ENCODE measurements around the gene PPP1R15B.
"Not testable (repeated sequence)": the region's sequence is repeated elsewhere in the genome, so short reads cannot be mapped to it uniquely, and the experiment has no call there.

The PPP1R15B gene

GRCh38 chr1:204429746-204430145, 18.1 kb upstream of the PPP1R15B start:
- TF ChIP-seq CTCF (IDR thresholded peaks at IDR 0.05; ENCODE audit: low read depth, low read length), result no peak
- Histone ChIP-seq H3K4me3 (ENCODE audit: low read depth, low read length) (no peak overlapping the region), H3K27me3 (ENCODE audit: insufficient read depth, low read depth, severe bottlenecking) (no peaks in the 10 kb centered on the region), H3K36me3 (no peaks in the 10 kb centered on the region), H3K27ac (no peak overlapping the region), H3K9me3 (ENCODE audit: severe bottlenecking) (no peaks in the 10 kb centered on the region)
- DNase-seq, result no peak

DNA sequence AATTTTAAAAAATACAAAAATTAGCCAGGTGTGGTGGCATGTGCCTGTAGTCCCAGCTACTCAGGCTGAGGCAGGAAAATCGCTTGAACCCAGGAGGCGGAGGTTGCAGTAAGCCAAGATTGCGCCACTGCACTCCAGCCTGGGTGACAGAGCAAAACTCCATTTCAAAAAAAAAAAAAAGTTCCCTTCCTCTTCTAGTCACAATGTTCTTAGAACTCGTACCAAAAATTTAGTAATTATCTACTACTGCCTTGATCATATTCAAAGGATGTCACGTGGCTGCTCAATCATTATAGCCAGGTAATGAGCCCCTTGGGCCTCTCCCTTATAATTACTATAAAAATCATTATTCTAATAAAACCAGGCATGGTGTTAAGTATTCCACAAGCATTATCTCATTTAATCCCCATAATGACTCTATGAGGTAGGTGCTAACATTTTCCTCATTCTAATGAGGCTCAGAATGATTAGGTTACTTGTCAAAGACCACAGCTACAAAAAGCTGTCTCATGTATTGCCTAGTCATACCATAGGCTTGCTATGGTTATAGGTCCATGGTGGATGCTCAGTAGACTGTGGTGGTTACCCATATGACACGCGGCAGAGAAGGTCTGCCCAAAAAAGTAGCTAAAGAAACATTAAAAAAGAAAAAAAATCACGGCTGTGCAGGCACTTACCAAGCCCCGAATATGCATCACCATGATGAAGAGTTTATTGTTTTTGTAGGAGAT, 15.5 kb upstream of the PPP1R15B start:
- no peaks in the 10 kb centered on the region for H3K36me3 ChIP-seq
- no peak overlapping the region for H3K27ac ChIP-seq
- no peak overlapping the region for H3K4me3 ChIP-seq (ENCODE audit: low read depth, low read length)

GRCh38 chr1:204426474-204426873, 14.9 kb upstream of the PPP1R15B start:
- H3K9me3 ChIP-seq (ENCODE audit: severe bottlenecking), result no peaks in the 10 kb centered on the region
- no peak for DNase-seq
- no peak for TF ChIP-seq CTCF (IDR thresholded peaks at IDR 0.05; ENCODE audit: low read depth, low read length)
- H3K27ac ChIP-seq, result no peak overlapping the region
- H3K4me3 ChIP-seq (ENCODE audit: low read depth, low read length), result no peak overlapping the region
- no peaks in the 10 kb centered on the region for H3K27me3 ChIP-seq (ENCODE audit: insufficient read depth, low read depth, severe bottlenecking)
- no peaks in the 10 kb centered on the region for H3K36me3 ChIP-seq

More for the DNA sequence above, 15.5 kb upstream of the PPP1R15B start:
- no peaks in the 10 kb centered on the region for H3K9me3 ChIP-seq (ENCODE audit: severe bottlenecking)
- H3K27me3 ChIP-seq (ENCODE audit: insufficient read depth, low read depth, severe bottlenecking), result no peaks in the 10 kb centered on the region
- TF ChIP-seq CTCF (IDR thresholded peaks at IDR 0.05; ENCODE audit: low read depth, low read length), result no peak
- no peak for DNase-seq

DNA sequence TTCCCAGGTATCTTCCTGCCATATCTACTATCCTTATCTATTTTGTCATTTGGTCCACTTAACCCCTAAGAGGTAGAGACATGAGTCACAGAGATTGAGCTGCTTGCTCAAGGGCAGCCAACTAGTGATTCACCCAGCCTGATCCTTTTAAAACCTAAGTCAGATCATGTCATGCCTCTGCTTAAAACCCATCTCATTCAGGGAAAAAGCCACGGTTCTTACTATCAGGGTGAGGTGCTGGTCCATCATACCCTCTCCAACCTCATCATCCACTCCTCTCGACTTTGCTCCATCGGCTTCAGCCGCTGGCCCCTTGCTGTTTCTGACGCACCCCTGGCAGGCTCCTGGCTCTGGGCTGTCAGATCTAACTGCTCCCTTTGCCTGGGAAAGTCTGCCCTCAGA, 14.4 kb upstream of the PPP1R15B start:
- H3K36me3 ChIP-seq, result no peaks in the 10 kb centered on the region
- TF ChIP-seq CTCF (IDR thresholded peaks at IDR 0.05; ENCODE audit: low read depth, low read length), result no peak
- H3K4me3 ChIP-seq (ENCODE audit: low read depth, low read length), result no peak overlapping the region
- no peaks in the 10 kb centered on the region for H3K9me3 ChIP-seq (ENCODE audit: severe bottlenecking)
- no peak overlapping the region for H3K27ac ChIP-seq
- H3K27me3 ChIP-seq (ENCODE audit: insufficient read depth, low read depth, severe bottlenecking), result no peaks in the 10 kb centered on the region
- peak; percentile 15 for DNase-seq

- no peak for DNase-seq
- no peaks in the 10 kb centered on the region for H3K36me3 ChIP-seq
- H3K9me3 ChIP-seq (ENCODE audit: severe bottlenecking), result no peaks in the 10 kb centered on the region
- no peak overlapping the region for H3K27ac ChIP-seq
- no peak overlapping the region for H3K4me3 ChIP-seq (ENCODE audit: low read depth, low read length)
- TF ChIP-seq CTCF (IDR thresholded peaks at IDR 0.05; ENCODE audit: low read depth, low read length), result no peak
- no peaks in the 10 kb centered on the region for H3K27me3 ChIP-seq (ENCODE audit: insufficient read depth, low read depth, severe bottlenecking)
These were observed 13.0 kb upstream of the PPP1R15B start for GRCh38 chr1:204424621-204425020.

- H3K4me3 ChIP-seq (ENCODE audit: low read depth, low read length); H3K27ac ChIP-seq; H3K36me3 ChIP-seq; DNase-seq; H3K27me3 ChIP-seq (ENCODE audit: insufficient read depth, low read depth, severe bottlenecking); H3K9me3 ChIP-seq (ENCODE audit: severe bottlenecking): not testable (repeated sequence)
These were observed 10.6 kb upstream of the PPP1R15B start for GRCh38 chr1:204422061-204422705.
